Skeletal muscle tissue (tissue), 4 donors: ENCODE measurements around the gene GTSE1. TPM values are rescaled to one million over a fixed set of nuclear protein-coding genes. Genes with fewer than 3 reads are reported as not detected.

ENCODE experiments used
- H3K27ac ChIP-seq: one replicate; pipeline ENCODE4 v1.7.0; 2013; ENCODE audit warnings: mild to moderate bottlenecking, low read depth, low read length, inconsistent platforms
- H3K27me3 ChIP-seq, 3 donors: one replicate each; pipeline ENCODE4 v1.7.0; 2013; ENCODE audit warnings: low read length in 3 of 3; ENCODE audit not compliant: control insufficient read depth in 3 of 3, insufficient read depth in 3 of 3
- H3K36me3 ChIP-seq, 3 donors: one replicate each; pipeline ENCODE4 v1.7.0; 2013; ENCODE audit warnings: low read length in 3 of 3; ENCODE audit not compliant: control insufficient read depth in 3 of 3, insufficient read depth in 3 of 3
- H3K4me1 ChIP-seq, 3 donors: one replicate each; pipeline ENCODE4 v1.7.0; 2013; ENCODE audit warnings: low read length in 3 of 3, mild to moderate bottlenecking in 3 of 3; ENCODE audit not compliant: control insufficient read depth in 3 of 3, insufficient read depth in 3 of 3
- H3K4me3 ChIP-seq, 3 donors: one replicate each; pipeline ENCODE4 v1.7.0; 2013; ENCODE audit warnings: low read length in 3 of 3
- H3K9ac ChIP-seq, 3 donors: one replicate each; pipeline ENCODE4 v1.7.0; 2013; ENCODE audit warnings: low read length in 3 of 3, mild to moderate bottlenecking in 3 of 3, moderate library complexity in 2 of 3, low read depth in 1 of 3
- H3K9me3 ChIP-seq, 3 donors: one replicate each; pipeline ENCODE4 v1.7.0; 2013; ENCODE audit warnings: low read length in 3 of 3; ENCODE audit not compliant: control insufficient read depth in 3 of 3
- total RNA-seq: library from RNA; depleted of rRNA; stranded (reverse); fragments of >200 nt; gene quantifications from one replicate; pipeline ENCODE4 v1.2.3, GENCODE V29; 2014
- donor health status: Osteomylitis.

Gene GTSE1
- total RNA-seq, 1 donor from 2014 or later = 3.1 TPM

DNA sequence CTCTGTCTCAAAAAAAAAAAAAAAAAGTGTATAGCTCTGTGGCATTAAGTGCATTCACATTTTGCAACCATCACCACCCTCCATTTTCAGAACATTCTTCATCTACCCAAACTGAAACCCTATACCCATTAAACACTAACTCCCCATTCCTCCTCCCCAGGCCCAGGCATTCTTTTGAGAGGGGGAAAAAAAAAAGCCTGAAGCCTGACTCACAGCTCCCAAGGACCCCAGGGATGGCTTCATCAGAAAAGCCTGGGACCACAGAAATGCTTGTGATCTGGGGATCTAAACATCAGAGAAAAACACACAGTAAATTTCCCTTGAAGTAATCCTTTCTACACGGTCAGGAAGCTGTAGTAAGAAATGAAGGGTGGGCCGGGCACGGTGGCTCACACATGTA lies 10.7 kb upstream of the GTSE1 start:
- Histone ChIP-seq H3K27me3 (no peaks in the 10 kb centered on the region), H3K36me3 (peaks cover 48 to 67% (median 57%) of the 10 kb centered on the region in 3 donors), H3K9ac (no peak overlapping the region), H3K4me1 (peaks cover 2 to 35% (median 16%) of the 10 kb centered on the region in 3 donors), H3K27ac (no peak overlapping the region), H3K4me3 (no peak overlapping the region), H3K9me3 (no peaks in the 10 kb centered on the region)

GRCh38 chr22:46286941-46287872 lies 9.5 kb upstream of the GTSE1 start:
- H3K36me3 ChIP-seq = peaks cover 47 to 58% (median 51%) of the 10 kb centered on the region in 3 donors

DNA sequence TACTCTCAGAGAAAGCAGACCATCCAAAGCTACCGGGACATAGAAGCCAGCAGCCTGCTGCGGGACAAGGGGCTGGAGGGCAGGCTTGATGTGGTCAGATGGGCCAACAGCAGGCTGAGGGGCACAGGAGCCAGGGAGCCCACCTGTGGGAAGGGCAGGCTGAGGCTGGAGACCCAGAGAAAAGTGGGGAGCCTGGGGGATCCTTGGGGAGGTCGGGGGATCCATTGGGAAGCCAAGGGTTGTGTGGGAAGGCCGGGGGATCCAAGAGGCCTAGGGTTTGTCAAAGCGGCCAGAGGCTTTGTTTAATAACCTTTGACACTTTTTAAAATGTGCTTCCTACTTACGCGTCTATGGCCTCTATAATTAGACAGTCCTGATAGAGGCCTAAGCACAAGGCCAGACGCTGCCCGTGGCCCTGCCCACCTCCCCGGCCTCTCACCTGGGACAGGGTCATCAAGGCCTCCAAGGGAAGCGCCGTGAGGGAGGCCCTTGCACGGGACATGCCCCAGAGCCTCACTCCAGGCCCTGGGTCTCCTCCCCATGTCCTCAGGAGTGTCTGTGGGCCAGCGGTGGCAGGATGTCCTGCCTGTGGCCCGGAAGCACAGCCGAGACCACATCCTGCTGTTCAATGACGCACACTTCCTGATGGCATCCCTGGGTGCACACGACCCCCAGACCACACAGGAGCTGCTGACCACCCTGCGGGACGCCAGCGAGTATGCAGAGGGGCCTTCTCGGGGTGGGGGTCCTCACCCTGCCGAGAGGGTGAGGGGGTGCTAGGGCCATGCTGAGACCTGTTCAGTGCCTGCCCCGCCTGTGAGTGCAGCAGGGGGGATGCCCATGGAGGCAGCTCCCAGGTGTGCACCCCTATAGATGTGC lies 8.6 kb upstream of the GTSE1 start:
- Histone ChIP-seq H3K9ac (peak overlapping the region in 2 of 3 donors; percentile 33 to 43), H3K9me3 (no peaks in the 10 kb centered on the region), H3K4me1 (peaks cover 2 to 39% (median 23%) of the 10 kb centered on the region in 3 donors), H3K27ac (no peak overlapping the region), H3K4me3 (no peak overlapping the region), H3K27me3 (no peaks in the 10 kb centered on the region), H3K36me3 (peaks cover 53 to 60% (median 54%) of the 10 kb centered on the region in 3 donors)

More at GRCh38 chr22:46286941-46287872, 9.5 kb upstream of the GTSE1 start:
- Histone ChIP-seq H3K9me3 (no peaks in the 10 kb centered on the region), H3K4me1 (peaks cover 2 to 39% (median 19%) of the 10 kb centered on the region in 3 donors), H3K27ac (no peak overlapping the region), H3K4me3 (no peak overlapping the region), H3K27me3 (no peaks in the 10 kb centered on the region), H3K9ac (peak overlapping the region in 2 of 3 donors; percentile 33 to 43)

- H3K27ac ChIP-seq = no peak overlapping the region
- H3K27me3 ChIP-seq = no peaks in the 10 kb centered on the region
- peaks cover 53 to 58% (median 56%) of the 10 kb centered on the region in 3 donors for H3K36me3 ChIP-seq
- no peak overlapping the region for H3K4me3 ChIP-seq
- peak overlapping the region in 1 of 3 donors; percentile 50 for H3K9ac ChIP-seq
- no peaks in the 10 kb centered on the region for H3K9me3 ChIP-seq
- H3K4me1 ChIP-seq = peaks cover 2 to 39% (median 23%) of the 10 kb centered on the region in 3 donors
These were observed 7.8 kb upstream of the GTSE1 start for GRCh38 chr22:46288846-46289243.

- Histone ChIP-seq H3K27ac (no peak overlapping the region), H3K9ac (peak overlapping the region in 1 of 3 donors; percentile 80), H3K27me3 (no peaks in the 10 kb centered on the region), H3K36me3 (peaks cover 47 to 53% (median 51%) of the 10 kb centered on the region in 3 donors), H3K9me3 (no peaks in the 10 kb centered on the region), H3K4me1 (peaks cover 2 to 39% (median 23%) of the 10 kb centered on the region in 3 donors), H3K4me3 (no peak overlapping the region)
These were observed 7.3 kb upstream of the GTSE1 start for GRCh38 chr22:46289244-46289891.

GRCh38 chr22:46290121-46290842 lies 6.4 kb upstream of the GTSE1 start:
- peak overlapping the region in 2 of 3 donors; percentile 30 to 80 for H3K9ac ChIP-seq
- no peak overlapping the region for H3K4me3 ChIP-seq
- H3K36me3 ChIP-seq = peaks cover 39 to 43% (median 42%) of the 10 kb centered on the region in 3 donors
- no peaks in the 10 kb centered on the region for H3K9me3 ChIP-seq
- peaks cover 2 to 40% (median 25%) of the 10 kb centered on the region in 3 donors for H3K4me1 ChIP-seq
- no peaks in the 10 kb centered on the region for H3K27me3 ChIP-seq
- peak overlapping the region; percentile 40 for H3K27ac ChIP-seq

DNA sequence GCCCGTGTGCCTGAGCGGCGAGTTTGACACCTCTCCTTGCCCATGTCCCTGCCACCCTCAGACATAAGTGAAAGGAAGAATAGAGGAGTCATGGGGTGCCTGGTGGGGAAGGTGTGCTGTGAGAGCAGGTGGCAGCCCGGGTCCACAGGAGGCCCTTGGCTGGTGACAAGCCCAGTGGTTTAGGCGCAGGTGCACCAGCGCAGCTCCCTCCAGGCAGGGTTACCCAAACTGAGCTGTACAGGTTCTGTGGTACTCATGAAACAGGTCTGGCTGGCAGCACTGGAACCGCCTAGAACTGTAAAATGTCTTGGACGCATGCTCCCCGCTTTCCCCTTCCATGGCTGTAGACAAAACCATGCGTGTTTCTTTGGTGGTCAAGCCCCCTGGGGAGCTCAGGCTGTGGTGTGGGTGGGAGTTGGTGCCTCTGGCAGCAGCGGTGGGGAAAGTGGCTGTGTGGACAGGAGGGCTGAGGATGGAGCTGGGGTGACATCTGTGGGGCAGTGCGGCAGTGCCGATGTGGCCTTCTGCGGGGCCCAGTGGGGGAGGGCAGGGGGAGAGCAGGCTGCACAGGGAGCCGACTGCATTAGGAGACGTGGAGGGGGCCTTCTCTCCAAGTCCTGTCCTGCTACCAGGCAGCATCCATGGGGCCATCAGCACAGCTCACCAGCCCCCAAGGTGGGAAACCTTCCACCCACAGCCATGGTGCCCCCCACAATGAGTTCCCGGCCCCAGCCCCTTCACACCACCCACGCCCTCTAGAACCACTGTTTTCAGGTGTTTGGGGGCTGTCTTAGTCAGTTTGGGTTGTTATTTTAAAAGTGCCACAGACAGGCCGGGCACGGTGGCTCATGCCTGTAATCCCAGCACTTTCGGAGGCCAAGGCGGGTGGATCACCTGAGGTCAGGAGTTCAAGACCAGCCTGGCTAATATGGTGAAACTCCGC lies 5.6 kb upstream of the GTSE1 start:
- H3K4me1 ChIP-seq = peaks cover 11 to 48% (median 33%) of the 10 kb centered on the region in 3 donors
- peak overlapping the region; percentile 40 for H3K27ac ChIP-seq
- H3K36me3 ChIP-seq = peaks cover 37 to 40% (median 38%) of the 10 kb centered on the region in 3 donors

GRCh38 chr22:46292173-46292572 lies 4.5 kb upstream of the GTSE1 start:
- no peak overlapping the region for H3K4me3 ChIP-seq
- peaks cover 18 to 55% (median 42%) of the 10 kb centered on the region in 3 donors for H3K4me1 ChIP-seq
- H3K27ac ChIP-seq = peak overlapping the region; percentile 34
- peaks cover 28 to 31% (median 30%) of the 10 kb centered on the region in 3 donors for H3K36me3 ChIP-seq
- H3K27me3 ChIP-seq = no peaks in the 10 kb centered on the region
- H3K9me3 ChIP-seq = no peaks in the 10 kb centered on the region
- H3K9ac ChIP-seq = no peak overlapping the region

More for the DNA sequence above, 5.6 kb upstream of the GTSE1 start:
- Histone ChIP-seq H3K9me3 (no peaks in the 10 kb centered on the region), H3K9ac (peak overlapping the region in 1 of 3 donors; percentile 62), H3K4me3 (no peak overlapping the region), H3K27me3 (no peaks in the 10 kb centered on the region)
